HepG2 (cell line): ENCODE data around the gene FRMD1. TPM values are rescaled to one million over a fixed set of nuclear protein-coding genes. Genes with fewer than 3 reads are reported as not detected.

ENCODE experiments used
- ATAC-seq: fragments of 200-7000 bp; cut with Tn5 transposase; 3 replicates; pipeline ENCODE4 v1.9.1; 2020; ENCODE audit warnings: mild to moderate bottlenecking, moderate library complexity
- BruUV-seq: library from RNA; stranded (reverse); fragments of 400-500 nt; replicated peaks from 2 replicates; lab custom pipeline; 2021; lab: Mats Ljungman, UMichigan
- CTCF ChIA-PET: fragments of 300-600 bp; formaldehyde crosslinking; extraction: SDS; loops from one replicate; lab custom pipeline; 2021; ENCODE audit warnings: low total read pairs, inconsistent platforms, low intra/inter-chr PET ratio; lab: Yijun Ruan, JAX
- POLR2A ChIA-PET: fragments of 350-600 bp; sonication (Branson Sonifier 250); formaldehyde crosslinking; loops from one replicate; lab custom pipeline; 2020; ENCODE audit warnings: antibody characterized with exemption, inconsistent platforms; lab: Yijun Ruan, JAX
- DNase-seq: peaks from one replicate; pipeline ENCODE4 v3.0.0-alpha.2; 2015; ENCODE audit warnings: low spot score
- FAIRE-seq: peaks from 3 replicates; lab custom pipeline; 2011; peaks lifted over from hg19 to GRCh38; lab: Jason Lieb, UNC
- H2AFZ ChIP-seq: one replicate; pipeline ENCODE4 v1.6.1; 2011; ENCODE audit warnings: low read length, inconsistent platforms
- H3K27ac ChIP-seq: fragments of 300-600 bp; 3 replicates; pipeline ENCODE4 v1.8.0; 2011; ENCODE audit warnings: mixed run types, mild to moderate bottlenecking, mixed read lengths, low read length, inconsistent platforms; ENCODE audit not compliant: insufficient read depth; ENCODE audit errors: extremely low read length
- H3K27me3 ChIP-seq, 2 experiments: fragments of 200-600 bp in 1 of 2; 2 replicates in 1 of 2; 3 replicates in 1 of 2; pipeline versions ENCODE4 v1.6.0 to v1.8.0; 2011; ENCODE audit warnings: low read length in 2 of 2, mild to moderate bottlenecking in 2 of 2, moderate library complexity in 2 of 2, inconsistent platforms in 1 of 2; ENCODE audit not compliant: insufficient read depth in 2 of 2, control insufficient read depth in 1 of 2
- H3K36me3 ChIP-seq, 2 experiments: fragments of 200-600 bp in 1 of 2; replicated peaks in 1 of 2; 2 replicates in 1 of 2; 3 replicates in 1 of 2; pipeline versions ENCODE4 v1.5.1 to v1.8.0; 2011; ENCODE audit warnings: low read length in 2 of 2, inconsistent platforms in 1 of 2; ENCODE audit not compliant: insufficient read depth in 2 of 2, control insufficient read depth in 1 of 2
- H3K4me1 ChIP-seq: 2 replicates; pipeline ENCODE4 v1.5.1; 2012; ENCODE audit warnings: low read length, inconsistent platforms; ENCODE audit not compliant: insufficient read depth
- H3K4me2 ChIP-seq: 2 replicates; pipeline ENCODE4 v1.6.0; 2011; ENCODE audit warnings: low read depth, low read length, inconsistent platforms
- H3K4me3 ChIP-seq, 3 experiments: fragments of 200-600 bp in 1 of 3; sonication (generic), shearing (Covaris generic) in 1 of 3; replicated peaks in 1 of 3; 2 replicates each; pipeline ENCODE4 v1.5.1; 2011 to 2016; ENCODE audit warnings: low read length in 3 of 3, inconsistent platforms in 2 of 3, low read depth in 2 of 3, mild to moderate bottlenecking in 2 of 3, control low read depth in 1 of 3, mixed read lengths in 1 of 3; ENCODE audit not compliant: insufficient read depth in 1 of 3
- H3K79me2 ChIP-seq: one replicate; pipeline ENCODE4 v1.6.1; 2011; ENCODE audit warnings: low read length, inconsistent platforms; ENCODE audit not compliant: insufficient read depth
- H3K9ac ChIP-seq: 2 replicates; pipeline ENCODE4 v1.6.0; 2011; ENCODE audit warnings: mild to moderate bottlenecking, low read depth, low read length, inconsistent platforms; ENCODE audit not compliant: insufficient read depth
- H3K9me3 ChIP-seq: 2 replicates; pipeline ENCODE4 v1.5.1; 2012; ENCODE audit warnings: mild to moderate bottlenecking, low read length
- H4K20me1 ChIP-seq: 2 replicates; pipeline ENCODE4 v1.6.0; 2011; ENCODE audit warnings: inconsistent platforms, mild to moderate bottlenecking, low read length, moderate library complexity; ENCODE audit not compliant: insufficient read depth
- ARNT2 ChIP-seq: sonication (generic); formaldehyde crosslinking; IDR thresholded peaks from 2 replicates; pipeline ENCODE4 v1.8.0; 2022; ENCODE audit warnings: mild to moderate bottlenecking, low read depth, missing genetic modification reagents, moderate library complexity
- NONO ChIP-seq, 2 experiments: fragments of 450-650 bp in 1 of 2; sonication (generic) in 1 of 2; formaldehyde crosslinking in 1 of 2; IDR thresholded peaks in 1 of 2; conservative IDR thresholded peaks in 1 of 2; 2 replicates each; pipeline versions ENCODE4 v1.6.1 to v1.8.0; 2017 to 2022; ENCODE audit warnings: mild to moderate bottlenecking in 1 of 2, missing genetic modification reagents in 1 of 2, moderate library complexity in 1 of 2
- POLR2AphosphoS5 ChIP-seq: IDR thresholded peaks from 2 replicates; pipeline ENCODE4 v1.6.1; 2012; ENCODE audit warnings: low read depth, low read length
- SMARCE1 ChIP-seq: fragments of 450-650 bp; IDR thresholded peaks from 2 replicates; pipeline ENCODE4 v1.6.1; 2017; ENCODE audit warnings: borderline replicate concordance
- SRSF1 ChIP-seq: fragments of 200-400 bp; formaldehyde crosslinking; optimal IDR thresholded peaks from 2 replicates; pipeline ENCODE3; 2017; ENCODE audit warnings: mild to moderate bottlenecking, low read depth, low read length, moderate library complexity
- ZFP82 ChIP-seq: sonication (generic); formaldehyde crosslinking; IDR thresholded peaks from 2 replicates; pipeline ENCODE4 v1.5.1; 2020; ENCODE audit warnings: mild to moderate bottlenecking, missing genetic modification reagents, borderline replicate concordance
- WGBS: methylation state at CpG from one replicate; pipeline ENCODE4 v1.1.6; 2017; ENCODE audit warnings: low lambda C conversion rate; 5-methylcytosine and 5-hydroxymethylcytosine counted together
- in situ Hi-C: cut with HindIII; loops from 2 replicates; pipeline ENCODE4 v1.10.0; 2017; ENCODE audit warnings: low pct_unique_long_range_greater_than_20kb; ENCODE audit not compliant: extremely low pct_ligation_motif_present
- intact Hi-C: fragments of 100-400 bp; cut with micrococcal nuclease; formaldehyde crosslinking; loops from one replicate; pipeline ENCODE4 v1.10.0; 2022; ENCODE audit not compliant: unreplicated experiment
- polyA plus RNA-seq, 8 experiments: library from polyadenylated mRNA; depleted of rRNA in 3 of 8; stranded (reverse) in 7 of 8; unstranded in 1 of 8; fragments of >200 nt; fragmentation: Illumina TruSeq in 4 of 8; extraction: Trizol in 4 of 8; gene quantifications; 2 replicates each; pipeline versions ENCODE4 v1.2.1 to v1.2.3, GENCODE V29; 2011 to 2016; ENCODE audit warnings: low read depth in 4 of 8, missing spikeins in 1 of 8, mixed read lengths in 1 of 8; ENCODE audit not compliant: insufficient read depth in 1 of 8
- total RNA-seq, 5 experiments: library from RNA; depleted of rRNA; stranded (reverse); fragments of >200 nt; fragmentation: Illumina TruSeq; extraction: Trizol; gene quantifications; 2 replicates each; pipeline ENCODE4 v1.2.3, GENCODE V29; 2016; ENCODE audit warnings: low read depth in 1 of 5
- TF ChIP-seq, protein P1 (sequence below): sonication (generic); formaldehyde crosslinking; IDR thresholded peaks from 2 replicates; pipeline ENCODE4 v1.5.1; 2020; ENCODE audit warnings: missing genetic modification reagents, mild to moderate bottlenecking, borderline replicate concordance
- TF ChIP-seq, protein P2 (sequence below): sonication (generic); formaldehyde crosslinking; conservative IDR thresholded peaks from 2 replicates; pipeline ENCODE4 v1.5.0; 2020; ENCODE audit warnings: missing genetic modification reagents
- TF ChIP-seq, protein P3 (sequence below): sonication (generic); formaldehyde crosslinking; IDR thresholded peaks from 2 replicates; pipeline ENCODE4 v1.5.0; 2020; ENCODE audit warnings: mild to moderate bottlenecking, missing genetic modification reagents, borderline replicate concordance
- TF ChIP-seq, protein P4 (sequence below): IDR thresholded peaks from 2 replicates; pipeline ENCODE4 v1.6.1; 2016; ENCODE audit warnings: missing compliant biosample characterization, missing genetic modification reagents, borderline replicate concordance

FRMD1 gene
- total and polyA plus RNA-seq, 2 of the 13 experiments (the other 11 are each of a cell fraction or from before 2014, with no cell fraction given), result 0.01 TPM; not detected in 1

- no peaks in the 10 kb centered on the region; the same call in 1 of the 2 replicates for H4K20me1 ChIP-seq
- H3K4me3 ChIP-seq, result no peak overlapping the region
- no peaks in the 10 kb centered on the region for H3K9me3 ChIP-seq
- peaks cover 4 to 47% of the 10 kb centered on the region in 2 experiments; a peak in 4 of 5 replicates for H3K27me3 ChIP-seq
- no peak overlapping the region for H3K4me2 ChIP-seq
- ATAC-seq, result no peak
- POLR2A ChIA-PET, result no interaction called here
- BruUV-seq, result no TSS peak
- in situ Hi-C loops, result no loop called here
- H3K27ac ChIP-seq, result no peak overlapping the region
- FAIRE-seq, result no peak
- H3K79me2 ChIP-seq, result no peaks in the 10 kb centered on the region
- intact Hi-C loops, result no loop called here
- CTCF ChIA-PET, result no interaction called here
- no peak overlapping the region for H3K9ac ChIP-seq
- H3K36me3 ChIP-seq, result no peaks in the 10 kb centered on the region
- H3K4me1 ChIP-seq, result peaks cover 24% of the 10 kb centered on the region
- whole genome bisulfite sequencing, result 76% methylated on average over 12 of the region's 12 CpGs
- no peak for DNase-seq
- no peak overlapping the region for H2AFZ ChIP-seq
- TF ChIP-seq SMARCE1, result no peak
- TF ChIP-seq, protein P1, sequence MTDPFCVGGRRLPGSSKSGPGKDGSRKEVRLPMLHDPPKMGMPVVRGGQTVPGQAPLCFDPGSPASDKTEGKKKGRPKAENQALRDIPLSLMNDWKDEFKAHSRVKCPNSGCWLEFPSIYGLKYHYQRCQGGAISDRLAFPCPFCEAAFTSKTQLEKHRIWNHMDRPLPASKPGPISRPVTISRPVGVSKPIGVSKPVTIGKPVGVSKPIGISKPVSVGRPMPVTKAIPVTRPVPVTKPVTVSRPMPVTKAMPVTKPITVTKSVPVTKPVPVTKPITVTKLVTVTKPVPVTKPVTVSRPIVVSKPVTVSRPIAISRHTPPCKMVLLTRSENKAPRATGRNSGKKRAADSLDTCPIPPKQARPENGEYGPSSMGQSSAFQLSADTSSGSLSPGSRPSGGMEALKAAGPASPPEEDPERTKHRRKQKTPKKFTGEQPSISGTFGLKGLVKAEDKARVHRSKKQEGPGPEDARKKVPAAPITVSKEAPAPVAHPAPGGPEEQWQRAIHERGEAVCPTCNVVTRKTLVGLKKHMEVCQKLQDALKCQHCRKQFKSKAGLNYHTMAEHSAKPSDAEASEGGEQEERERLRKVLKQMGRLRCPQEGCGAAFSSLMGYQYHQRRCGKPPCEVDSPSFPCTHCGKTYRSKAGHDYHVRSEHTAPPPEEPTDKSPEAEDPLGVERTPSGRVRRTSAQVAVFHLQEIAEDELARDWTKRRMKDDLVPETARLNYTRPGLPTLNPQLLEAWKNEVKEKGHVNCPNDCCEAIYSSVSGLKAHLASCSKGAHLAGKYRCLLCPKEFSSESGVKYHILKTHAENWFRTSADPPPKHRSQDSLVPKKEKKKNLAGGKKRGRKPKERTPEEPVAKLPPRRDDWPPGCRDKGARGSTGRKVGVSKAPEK (CRISPR knock-in tag), result no peak
- TF ChIP-seq, protein P2, sequence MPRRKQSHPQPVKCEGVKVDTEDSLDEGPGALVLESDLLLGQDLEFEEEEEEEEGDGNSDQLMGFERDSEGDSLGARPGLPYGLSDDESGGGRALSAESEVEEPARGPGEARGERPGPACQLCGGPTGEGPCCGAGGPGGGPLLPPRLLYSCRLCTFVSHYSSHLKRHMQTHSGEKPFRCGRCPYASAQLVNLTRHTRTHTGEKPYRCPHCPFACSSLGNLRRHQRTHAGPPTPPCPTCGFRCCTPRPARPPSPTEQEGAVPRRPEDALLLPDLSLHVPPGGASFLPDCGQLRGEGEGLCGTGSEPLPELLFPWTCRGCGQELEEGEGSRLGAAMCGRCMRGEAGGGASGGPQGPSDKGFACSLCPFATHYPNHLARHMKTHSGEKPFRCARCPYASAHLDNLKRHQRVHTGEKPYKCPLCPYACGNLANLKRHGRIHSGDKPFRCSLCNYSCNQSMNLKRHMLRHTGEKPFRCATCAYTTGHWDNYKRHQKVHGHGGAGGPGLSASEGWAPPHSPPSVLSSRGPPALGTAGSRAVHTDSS (CRISPR knock-in tag), result no peak
- TF ChIP-seq SRSF1, result no peak
- TF ChIP-seq NONO (IDR thresholded peaks at IDR 0.05), result no peak
- TF ChIP-seq NONO (CRISPR knock-in tag; conservative IDR thresholded peaks at IDR 0.05), result no peak
- no peak for TF ChIP-seq ARNT2 (CRISPR knock-in tag)
- no peak for TF ChIP-seq ZFP82 (CRISPR knock-in tag)
- TF ChIP-seq, protein P3, sequence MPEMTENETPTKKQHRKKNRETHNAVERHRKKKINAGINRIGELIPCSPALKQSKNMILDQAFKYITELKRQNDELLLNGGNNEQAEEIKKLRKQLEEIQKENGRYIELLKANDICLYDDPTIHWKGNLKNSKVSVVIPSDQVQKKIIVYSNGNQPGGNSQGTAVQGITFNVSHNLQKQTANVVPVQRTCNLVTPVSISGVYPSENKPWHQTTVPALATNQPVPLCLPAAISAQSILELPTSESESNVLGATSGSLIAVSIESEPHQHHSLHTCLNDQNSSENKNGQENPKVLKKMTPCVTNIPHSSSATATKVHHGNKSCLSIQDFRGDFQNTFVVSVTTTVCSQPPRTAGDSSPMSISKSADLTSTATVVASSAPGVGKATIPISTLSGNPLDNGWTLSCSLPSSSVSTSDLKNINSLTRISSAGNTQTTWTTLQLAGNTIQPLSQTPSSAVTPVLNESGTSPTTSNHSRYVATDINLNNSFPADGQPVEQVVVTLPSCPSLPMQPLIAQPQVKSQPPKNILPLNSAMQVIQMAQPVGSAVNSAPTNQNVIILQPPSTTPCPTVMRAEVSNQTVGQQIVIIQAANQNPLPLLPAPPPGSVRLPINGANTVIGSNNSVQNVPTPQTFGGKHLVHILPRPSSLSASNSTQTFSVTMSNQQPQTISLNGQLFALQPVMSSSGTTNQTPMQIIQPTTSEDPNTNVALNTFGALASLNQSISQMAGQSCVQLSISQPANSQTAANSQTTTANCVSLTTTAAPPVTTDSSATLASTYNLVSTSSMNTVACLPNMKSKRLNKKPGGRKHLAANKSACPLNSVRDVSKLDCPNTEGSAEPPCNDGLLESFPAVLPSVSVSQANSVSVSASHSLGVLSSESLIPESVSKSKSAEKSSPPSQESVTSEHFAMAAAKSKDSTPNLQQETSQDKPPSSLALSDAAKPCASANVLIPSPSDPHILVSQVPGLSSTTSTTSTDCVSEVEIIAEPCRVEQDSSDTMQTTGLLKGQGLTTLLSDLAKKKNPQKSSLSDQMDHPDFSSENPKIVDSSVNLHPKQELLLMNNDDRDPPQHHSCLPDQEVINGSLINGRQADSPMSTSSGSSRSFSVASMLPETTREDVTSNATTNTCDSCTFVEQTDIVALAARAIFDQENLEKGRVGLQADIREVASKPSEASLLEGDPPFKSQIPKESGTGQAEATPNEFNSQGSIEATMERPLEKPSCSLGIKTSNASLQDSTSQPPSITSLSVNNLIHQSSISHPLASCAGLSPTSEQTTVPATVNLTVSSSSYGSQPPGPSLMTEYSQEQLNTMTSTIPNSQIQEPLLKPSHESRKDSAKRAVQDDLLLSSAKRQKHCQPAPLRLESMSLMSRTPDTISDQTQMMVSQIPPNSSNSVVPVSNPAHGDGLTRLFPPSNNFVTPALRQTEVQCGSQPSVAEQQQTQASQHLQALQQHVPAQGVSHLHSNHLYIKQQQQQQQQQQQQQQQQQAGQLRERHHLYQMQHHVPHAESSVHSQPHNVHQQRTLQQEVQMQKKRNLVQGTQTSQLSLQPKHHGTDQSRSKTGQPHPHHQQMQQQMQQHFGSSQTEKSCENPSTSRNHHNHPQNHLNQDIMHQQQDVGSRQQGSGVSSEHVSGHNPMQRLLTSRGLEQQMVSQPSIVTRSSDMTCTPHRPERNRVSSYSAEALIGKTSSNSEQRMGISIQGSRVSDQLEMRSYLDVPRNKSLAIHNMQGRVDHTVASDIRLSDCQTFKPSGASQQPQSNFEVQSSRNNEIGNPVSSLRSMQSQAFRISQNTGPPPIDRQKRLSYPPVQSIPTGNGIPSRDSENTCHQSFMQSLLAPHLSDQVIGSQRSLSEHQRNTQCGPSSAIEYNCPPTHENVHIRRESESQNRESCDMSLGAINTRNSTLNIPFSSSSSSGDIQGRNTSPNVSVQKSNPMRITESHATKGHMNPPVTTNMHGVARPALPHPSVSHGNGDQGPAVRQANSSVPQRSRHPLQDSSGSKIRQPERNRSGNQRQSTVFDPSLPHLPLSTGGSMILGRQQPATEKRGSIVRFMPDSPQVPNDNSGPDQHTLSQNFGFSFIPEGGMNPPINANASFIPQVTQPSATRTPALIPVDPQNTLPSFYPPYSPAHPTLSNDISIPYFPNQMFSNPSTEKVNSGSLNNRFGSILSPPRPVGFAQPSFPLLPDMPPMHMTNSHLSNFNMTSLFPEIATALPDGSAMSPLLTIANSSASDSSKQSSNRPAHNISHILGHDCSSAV, result no peak
- TF ChIP-seq, protein P4, sequence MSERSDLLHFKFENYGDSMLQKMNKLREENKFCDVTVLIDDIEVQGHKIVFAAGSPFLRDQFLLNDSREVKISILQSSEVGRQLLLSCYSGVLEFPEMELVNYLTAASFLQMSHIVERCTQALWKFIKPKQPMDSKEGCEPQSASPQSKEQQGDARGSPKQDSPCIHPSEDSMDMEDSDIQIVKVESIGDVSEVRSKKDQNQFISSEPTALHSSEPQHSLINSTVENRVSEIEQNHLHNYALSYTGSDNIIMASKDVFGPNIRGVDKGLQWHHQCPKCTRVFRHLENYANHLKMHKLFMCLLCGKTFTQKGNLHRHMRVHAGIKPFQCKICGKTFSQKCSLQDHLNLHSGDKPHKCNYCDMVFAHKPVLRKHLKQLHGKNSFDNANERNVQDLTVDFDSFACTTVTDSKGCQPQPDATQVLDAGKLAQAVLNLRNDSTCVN, result no peak
- TF ChIP-seq POLR2AphosphoS5, result no peak
Observed at GRCh38 chr6:168033791-168034190, 45.2 kb downstream of the FRMD1 start.
